Measurements from ENCODE around the gene CNIH1. TPM values are rescaled to one million over a fixed set of nuclear protein-coding genes. Genes with fewer than 3 reads are reported as not detected.

Gene CNIH1
- total and polyA plus RNA-seq, 2 of the 13 experiments (the other 11 are each of a cell fraction or from before 2014, with no cell fraction given): 166 to 421 TPM

DNA sequence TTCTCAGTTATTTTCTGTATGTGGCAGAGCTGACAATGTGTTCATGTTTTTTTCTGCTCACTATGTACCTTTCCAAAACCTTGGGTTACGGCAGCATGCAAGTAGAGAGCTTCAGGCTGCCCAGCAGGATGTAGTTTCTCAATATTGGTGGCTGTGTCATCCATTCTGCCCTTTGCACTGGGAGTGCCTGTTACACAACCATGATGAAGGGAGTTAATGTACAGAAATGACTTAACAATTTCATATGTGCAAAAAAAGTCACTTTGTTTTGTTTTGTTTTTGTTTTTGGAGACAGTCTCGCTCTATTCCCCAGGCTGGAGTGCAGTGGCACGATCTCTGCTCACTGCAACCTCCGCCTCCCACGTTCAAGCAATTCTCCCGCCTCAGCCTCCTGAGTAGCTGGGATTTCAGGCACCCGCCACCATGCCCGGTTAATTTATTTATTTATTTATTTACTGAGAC lies 6.1 kb upstream of the CNIH1 start (continued):
- TF ChIP-seq, protein P1, sequence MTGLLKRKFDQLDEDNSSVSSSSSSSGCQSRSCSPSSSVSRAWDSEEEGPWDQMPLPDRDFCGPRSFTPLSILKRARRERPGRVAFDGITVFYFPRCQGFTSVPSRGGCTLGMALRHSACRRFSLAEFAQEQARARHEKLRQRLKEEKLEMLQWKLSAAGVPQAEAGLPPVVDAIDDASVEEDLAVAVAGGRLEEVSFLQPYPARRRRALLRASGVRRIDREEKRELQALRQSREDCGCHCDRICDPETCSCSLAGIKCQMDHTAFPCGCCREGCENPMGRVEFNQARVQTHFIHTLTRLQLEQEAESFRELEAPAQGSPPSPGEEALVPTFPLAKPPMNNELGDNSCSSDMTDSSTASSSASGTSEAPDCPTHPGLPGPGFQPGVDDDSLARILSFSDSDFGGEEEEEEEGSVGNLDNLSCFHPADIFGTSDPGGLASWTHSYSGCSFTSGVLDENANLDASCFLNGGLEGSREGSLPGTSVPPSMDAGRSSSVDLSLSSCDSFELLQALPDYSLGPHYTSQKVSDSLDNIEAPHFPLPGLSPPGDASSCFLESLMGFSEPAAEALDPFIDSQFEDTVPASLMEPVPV (CRISPR knock-in tag; IDR thresholded peaks at IDR 0.05): no peak
- TF ChIP-seq, protein P2, sequence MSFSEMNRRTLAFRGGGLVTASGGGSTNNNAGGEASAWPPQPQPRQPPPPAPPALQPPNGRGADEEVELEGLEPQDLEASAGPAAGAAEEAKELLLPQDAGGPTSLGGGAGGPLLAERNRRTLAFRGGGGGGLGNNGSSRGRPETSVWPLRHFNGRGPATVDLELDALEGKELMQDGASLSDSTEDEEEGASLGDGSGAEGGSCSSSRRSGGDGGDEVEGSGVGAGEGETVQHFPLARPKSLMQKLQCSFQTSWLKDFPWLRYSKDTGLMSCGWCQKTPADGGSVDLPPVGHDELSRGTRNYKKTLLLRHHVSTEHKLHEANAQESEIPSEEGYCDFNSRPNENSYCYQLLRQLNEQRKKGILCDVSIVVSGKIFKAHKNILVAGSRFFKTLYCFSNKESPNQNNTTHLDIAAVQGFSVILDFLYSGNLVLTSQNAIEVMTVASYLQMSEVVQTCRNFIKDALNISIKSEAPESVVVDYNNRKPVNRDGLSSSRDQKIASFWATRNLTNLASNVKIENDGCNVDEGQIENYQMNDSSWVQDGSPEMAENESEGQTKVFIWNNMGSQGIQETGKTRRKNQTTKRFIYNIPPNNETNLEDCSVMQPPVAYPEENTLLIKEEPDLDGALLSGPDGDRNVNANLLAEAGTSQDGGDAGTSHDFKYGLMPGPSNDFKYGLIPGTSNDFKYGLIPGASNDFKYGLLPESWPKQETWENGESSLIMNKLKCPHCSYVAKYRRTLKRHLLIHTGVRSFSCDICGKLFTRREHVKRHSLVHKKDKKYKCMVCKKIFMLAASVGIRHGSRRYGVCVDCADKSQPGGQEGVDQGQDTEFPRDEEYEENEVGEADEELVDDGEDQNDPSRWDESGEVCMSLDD (CRISPR knock-in tag; IDR thresholded peaks at IDR 0.05; ENCODE audit: borderline replicate concordance): no peak
- TF ChIP-seq, protein P3, sequence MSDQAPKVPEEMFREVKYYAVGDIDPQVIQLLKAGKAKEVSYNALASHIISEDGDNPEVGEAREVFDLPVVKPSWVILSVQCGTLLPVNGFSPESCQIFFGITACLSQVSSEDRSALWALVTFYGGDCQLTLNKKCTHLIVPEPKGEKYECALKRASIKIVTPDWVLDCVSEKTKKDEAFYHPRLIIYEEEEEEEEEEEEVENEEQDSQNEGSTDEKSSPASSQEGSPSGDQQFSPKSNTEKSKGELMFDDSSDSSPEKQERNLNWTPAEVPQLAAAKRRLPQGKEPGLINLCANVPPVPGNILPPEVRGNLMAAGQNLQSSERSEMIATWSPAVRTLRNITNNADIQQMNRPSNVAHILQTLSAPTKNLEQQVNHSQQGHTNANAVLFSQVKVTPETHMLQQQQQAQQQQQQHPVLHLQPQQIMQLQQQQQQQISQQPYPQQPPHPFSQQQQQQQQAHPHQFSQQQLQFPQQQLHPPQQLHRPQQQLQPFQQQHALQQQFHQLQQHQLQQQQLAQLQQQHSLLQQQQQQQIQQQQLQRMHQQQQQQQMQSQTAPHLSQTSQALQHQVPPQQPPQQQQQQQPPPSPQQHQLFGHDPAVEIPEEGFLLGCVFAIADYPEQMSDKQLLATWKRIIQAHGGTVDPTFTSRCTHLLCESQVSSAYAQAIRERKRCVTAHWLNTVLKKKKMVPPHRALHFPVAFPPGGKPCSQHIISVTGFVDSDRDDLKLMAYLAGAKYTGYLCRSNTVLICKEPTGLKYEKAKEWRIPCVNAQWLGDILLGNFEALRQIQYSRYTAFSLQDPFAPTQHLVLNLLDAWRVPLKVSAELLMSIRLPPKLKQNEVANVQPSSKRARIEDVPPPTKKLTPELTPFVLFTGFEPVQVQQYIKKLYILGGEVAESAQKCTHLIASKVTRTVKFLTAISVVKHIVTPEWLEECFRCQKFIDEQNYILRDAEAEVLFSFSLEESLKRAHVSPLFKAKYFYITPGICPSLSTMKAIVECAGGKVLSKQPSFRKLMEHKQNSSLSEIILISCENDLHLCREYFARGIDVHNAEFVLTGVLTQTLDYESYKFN (CRISPR knock-in tag; conservative IDR thresholded peaks at IDR 0.05): peak; percentile 90
- TF ChIP-seq ZNF781 (CRISPR knock-in tag; IDR thresholded peaks at IDR 0.05; ENCODE audit: borderline replicate concordance, not compliant biosample characterization) (no peak), CENPT (CRISPR knock-in tag; IDR thresholded peaks at IDR 0.05; ENCODE audit: low read depth) (no peak), JUNB (CRISPR knock-in tag; IDR thresholded peaks at IDR 0.05; ENCODE audit: borderline replicate concordance) (peak; percentile 48; the same call in 1 of the 2 replicates), ATF7 (IDR thresholded peaks at IDR 0.05) (peak; percentile 11; the same call in 1 of the 2 replicates), ATF7 (CRISPR knock-in tag; IDR thresholded peaks at IDR 0.05) (no peak; the same call in 1 of the 2 replicates), JARID2 (CRISPR knock-in tag; IDR thresholded peaks at IDR 0.05; ENCODE audit: insufficient replicate concordance) (peak; percentile 31), FOXA3 (CRISPR knock-in tag; IDR thresholded peaks at IDR 0.05) (peak; percentile 87), KMT2A (CRISPR knock-in tag; IDR thresholded peaks at IDR 0.05) (peak; percentile 55; the same call in 1 of the 2 replicates), REL (CRISPR knock-in tag; conservative IDR thresholded peaks at IDR 0.05) (no peak)
- TF ChIP-seq, protein P4, sequence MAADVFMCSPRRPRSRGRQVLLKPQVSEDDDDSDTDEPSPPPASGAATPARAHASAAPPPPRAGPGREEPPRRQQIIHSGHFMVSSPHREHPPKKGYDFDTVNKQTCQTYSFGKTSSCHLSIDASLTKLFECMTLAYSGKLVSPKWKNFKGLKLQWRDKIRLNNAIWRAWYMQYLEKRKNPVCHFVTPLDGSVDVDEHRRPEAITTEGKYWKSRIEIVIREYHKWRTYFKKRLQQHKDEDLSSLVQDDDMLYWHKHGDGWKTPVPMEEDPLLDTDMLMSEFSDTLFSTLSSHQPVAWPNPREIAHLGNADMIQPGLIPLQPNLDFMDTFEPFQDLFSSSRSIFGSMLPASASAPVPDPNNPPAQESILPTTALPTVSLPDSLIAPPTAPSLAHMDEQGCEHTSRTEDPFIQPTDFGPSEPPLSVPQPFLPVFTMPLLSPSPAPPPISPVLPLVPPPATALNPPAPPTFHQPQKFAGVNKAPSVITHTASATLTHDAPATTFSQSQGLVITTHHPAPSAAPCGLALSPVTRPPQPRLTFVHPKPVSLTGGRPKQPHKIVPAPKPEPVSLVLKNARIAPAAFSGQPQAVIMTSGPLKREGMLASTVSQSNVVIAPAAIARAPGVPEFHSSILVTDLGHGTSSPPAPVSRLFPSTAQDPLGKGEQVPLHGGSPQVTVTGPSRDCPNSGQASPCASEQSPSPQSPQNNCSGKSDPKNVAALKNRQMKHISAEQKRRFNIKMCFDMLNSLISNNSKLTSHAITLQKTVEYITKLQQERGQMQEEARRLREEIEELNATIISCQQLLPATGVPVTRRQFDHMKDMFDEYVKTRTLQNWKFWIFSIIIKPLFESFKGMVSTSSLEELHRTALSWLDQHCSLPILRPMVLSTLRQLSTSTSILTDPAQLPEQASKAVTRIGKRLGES (CRISPR knock-in tag; IDR thresholded peaks at IDR 0.05; ENCODE audit: borderline replicate concordance): no peak
- TF ChIP-seq, protein P5, sequence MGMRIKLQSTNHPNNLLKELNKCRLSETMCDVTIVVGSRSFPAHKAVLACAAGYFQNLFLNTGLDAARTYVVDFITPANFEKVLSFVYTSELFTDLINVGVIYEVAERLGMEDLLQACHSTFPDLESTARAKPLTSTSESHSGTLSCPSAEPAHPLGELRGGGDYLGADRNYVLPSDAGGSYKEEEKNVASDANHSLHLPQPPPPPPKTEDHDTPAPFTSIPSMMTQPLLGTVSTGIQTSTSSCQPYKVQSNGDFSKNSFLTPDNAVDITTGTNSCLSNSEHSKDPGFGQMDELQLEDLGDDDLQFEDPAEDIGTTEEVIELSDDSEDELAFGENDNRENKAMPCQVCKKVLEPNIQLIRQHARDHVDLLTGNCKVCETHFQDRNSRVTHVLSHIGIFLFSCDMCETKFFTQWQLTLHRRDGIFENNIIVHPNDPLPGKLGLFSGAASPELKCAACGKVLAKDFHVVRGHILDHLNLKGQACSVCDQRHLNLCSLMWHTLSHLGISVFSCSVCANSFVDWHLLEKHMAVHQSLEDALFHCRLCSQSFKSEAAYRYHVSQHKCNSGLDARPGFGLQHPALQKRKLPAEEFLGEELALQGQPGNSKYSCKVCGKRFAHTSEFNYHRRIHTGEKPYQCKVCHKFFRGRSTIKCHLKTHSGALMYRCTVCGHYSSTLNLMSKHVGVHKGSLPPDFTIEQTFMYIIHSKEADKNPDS (CRISPR knock-in tag; IDR thresholded peaks at IDR 0.05): no peak

All from HepG2 (cell line).